Left renal pelvis (tissue), 4 donors: ENCODE results near the gene SORBS2. TPM values are rescaled to one million over a fixed set of nuclear protein-coding genes. Genes with fewer than 3 reads are reported as not detected.

Experiments
- DNase-seq, 4 donors: peaks; one replicate each; pipeline ENCODE4 v3.0.0-alpha.2; 2013; ENCODE audit warnings: low read depth in 4 of 4, low spot score in 3 of 4
- polyA plus RNA-seq, 4 donors: library from polyadenylated mRNA; unstranded; fragments of 120-200 nt; gene quantifications; one replicate each; pipeline ENCODE4 v1.2.1, GENCODE V29; 2013; ENCODE audit not compliant: insufficient read length in 4 of 4

The SORBS2 gene
- polyA plus RNA-seq, 4 donors = 23.3 to 73.3 (median 65.8) TPM

DNA sequence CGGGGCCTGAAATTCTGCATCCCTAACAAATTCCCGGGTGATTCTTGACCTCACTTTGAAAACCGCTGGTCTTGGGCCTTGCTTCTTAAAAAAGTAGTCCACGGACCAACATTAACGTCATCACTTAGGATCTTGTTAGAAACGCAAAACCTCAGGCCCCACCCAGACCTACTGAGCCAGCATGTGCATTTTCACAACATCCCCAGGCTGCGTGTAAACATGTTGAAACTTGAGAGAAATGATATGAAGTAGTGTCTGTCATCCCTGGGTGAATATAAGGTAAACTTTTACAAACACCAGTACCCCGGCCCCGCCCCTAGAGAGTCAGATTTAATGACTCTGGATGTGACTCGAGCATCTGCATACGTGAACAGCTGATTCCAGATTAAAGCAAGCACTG, 33.7 kb downstream of the SORBS2 start:
- DNase-seq = no peak

DNA sequence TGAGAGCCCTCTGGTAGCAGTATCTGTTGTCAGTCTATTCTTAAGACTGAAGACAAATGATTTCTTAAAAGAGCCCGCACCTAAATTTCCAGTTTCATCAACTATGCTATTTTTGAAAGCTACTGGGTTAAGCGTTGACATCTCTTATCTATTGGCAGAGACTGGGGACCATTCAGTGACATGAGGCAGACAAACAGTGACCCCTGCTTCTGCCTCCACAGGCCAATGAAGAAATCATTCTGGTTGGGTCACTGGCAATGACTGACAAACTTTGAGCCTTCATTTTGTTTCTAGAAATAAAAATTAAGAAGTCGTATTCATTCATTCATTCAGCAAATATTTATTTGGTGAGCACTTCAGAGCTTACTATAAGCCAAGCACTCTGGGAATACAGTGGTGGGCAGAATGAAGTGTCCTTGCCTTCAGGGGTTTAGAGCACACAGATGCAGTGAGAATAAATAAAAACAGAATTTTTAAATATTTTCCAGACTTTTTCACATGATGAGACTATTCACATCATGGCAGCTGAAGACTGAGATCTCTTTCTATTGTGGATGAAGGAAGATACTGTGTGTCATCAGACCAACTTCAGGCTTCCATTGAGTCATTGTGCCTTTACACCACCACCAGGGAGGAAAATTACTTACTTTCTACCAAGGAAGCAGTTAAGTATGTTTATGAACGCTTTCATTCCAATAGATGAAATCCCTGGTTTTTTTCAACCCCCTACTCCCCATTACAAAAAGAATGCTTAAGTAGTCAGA, 36.0 kb downstream of the SORBS2 start:
- DNase-seq = no peak

DNA sequence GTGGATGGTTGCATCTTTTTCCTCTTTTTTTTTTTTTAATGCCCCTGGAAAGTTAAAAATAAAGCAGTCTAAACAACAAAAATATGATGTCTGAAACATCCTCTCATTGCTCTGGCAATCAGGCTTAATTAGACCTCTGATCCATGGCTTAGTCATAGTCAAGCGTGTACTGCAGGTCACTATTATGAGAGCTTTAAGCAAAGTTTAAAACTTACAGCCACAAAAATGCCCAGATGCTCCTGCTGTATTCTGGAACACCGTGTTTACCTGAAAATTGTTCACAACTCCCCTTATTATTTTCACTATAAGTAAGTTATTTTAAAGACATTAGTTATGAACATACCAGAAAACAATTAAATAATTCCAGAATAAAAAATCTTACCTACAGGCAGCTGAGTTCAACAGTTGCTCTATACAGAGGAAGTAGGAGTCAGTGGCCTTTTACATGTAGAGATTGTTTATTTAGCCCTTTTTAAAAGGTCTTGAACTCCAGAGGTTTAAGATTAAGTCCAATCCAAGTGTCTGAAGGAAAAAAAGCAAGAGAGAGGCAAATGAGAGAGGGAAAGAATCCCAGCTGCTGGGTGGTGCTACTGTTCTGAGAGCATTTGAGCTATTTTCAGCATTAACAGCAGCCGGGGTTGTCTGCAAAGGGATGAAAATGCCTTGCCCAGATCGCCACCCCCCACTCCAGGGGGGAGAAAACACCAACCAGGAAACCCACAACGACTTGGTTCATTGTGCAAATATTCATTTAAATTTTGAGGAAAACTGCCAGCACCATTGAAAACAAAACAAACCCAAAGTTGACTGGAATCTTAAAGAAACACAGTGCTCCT, 36.9 kb downstream of the SORBS2 start:
- DNase-seq = no peak

DNA sequence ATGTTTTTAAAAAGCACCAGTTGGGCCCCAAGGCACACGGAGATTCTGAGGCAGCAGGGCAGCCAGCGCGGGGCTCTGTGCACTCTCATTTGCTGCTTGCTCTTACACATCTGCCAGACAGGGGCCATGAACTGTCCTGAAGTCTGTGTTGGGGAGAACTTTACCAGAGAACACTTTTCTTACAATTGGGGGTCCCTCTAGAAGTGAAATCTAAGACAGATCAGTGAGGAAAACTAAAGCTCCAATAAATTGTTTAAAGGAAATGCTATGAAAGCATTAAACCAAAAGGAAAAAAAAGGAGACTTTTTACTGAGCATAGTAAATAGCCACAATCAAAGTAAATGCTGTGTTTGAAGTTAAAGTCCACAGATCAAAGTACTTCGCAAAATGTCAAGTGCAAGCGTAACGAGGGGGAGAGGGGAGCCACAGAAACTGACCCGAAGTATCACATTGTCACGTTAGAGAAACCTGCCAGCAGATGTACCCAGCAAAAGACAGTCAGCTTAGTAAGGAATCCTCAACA, 37.8 kb downstream of the SORBS2 start:
- no peak for DNase-seq

DNA sequence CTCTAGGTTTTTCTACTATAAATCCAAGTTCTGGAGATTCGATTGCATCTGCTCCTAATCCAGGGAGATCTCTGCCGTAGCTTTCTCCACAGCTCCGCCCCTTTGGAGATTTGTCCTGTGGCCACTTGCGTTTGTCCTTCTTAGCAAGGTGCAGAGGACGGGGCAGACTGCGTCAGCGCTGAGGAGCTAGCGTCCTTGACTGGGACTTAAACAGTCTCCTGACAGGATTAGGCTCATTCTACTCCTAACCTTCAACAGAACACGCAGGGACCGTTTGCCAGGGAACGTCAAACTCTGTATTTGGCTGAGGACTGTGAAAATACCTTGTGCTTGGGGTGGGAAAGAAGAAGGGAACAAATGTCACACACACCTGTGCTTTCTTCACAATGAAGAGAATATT, 38.6 kb downstream of the SORBS2 start:
- no peak for DNase-seq

DNA sequence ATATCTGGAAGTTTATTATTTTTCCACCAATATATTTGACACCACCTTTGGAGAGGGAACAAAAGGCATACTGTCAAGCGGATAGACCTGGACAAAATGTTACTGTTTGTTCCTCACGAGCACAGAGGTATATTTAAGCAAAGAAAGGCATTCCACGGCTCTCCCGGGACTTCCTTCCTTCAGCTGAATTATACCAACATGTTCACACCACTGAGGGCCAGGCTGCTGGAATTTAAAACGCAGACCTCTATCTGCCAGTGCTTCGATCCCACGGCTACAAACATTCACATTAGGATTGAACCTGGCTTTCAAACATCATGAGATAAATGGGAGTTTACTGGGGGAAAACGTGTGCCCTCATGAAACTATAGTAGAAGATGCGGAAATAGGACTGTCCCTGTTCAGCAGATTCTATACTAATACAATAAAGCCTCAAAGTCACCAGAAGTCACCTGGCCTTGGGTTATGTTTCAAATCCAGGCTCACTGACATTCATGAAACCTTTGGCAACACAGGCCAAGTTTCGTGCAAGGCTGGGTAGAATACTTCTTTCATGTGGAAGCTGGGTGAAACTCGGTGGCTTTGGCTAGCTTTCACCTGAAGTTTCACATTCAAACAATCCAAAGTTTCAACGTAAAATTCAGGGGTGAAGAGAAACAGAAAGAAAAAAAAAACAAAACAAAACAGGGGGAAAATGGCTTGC, 39.5 kb downstream of the SORBS2 start:
- DNase-seq = no peak

DNA sequence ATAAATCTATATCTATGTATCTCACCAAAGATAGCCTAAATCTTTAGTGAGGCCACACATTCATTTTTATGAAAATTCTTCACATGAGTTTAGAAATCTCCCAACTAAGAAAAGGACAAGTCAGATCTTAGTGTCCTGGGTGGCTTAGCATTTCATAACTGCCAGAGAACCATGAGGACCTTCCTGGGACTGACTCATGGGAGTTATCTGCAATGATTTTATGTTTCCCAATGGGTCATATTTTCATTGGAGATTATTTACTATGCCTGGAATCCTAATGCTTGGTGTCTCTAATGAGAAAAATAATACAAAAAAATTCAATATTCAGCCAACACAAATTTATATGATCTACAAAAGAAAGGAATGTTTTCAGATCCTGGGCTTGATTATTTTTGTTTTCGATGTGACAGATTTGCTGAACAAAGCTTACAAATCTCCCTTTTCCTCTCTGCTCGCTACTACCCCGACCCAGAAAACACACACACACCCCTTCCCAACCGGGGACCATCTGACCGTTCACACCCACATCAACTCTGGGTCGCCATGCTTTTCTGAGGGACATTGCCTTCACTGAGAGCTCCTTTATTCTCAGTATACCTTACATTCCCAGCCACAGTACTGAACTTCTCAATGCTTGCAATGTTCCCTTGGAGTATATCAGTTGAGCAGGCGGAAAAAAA, 40.1 kb downstream of the SORBS2 start:
- no peak for DNase-seq

DNA sequence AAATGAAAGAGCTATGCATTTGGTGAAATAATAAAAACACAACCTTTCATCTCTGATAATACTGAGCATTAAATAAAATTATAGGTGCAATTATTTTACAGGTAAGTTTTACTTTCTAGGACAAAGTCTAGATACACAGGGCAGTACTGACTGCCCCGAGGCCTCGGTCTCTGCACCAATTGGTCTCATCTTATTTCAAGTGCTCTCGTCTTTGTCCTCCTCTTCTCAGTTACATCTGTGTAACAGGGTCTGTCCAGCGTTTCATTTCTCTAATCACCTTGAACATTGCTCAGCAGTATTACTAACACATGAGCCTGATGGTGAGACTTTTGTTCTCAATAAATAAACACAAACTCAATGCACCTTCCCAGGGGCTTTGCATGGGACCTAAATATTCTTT, 44.5 kb downstream of the SORBS2 start:
- no peak for DNase-seq

DNA sequence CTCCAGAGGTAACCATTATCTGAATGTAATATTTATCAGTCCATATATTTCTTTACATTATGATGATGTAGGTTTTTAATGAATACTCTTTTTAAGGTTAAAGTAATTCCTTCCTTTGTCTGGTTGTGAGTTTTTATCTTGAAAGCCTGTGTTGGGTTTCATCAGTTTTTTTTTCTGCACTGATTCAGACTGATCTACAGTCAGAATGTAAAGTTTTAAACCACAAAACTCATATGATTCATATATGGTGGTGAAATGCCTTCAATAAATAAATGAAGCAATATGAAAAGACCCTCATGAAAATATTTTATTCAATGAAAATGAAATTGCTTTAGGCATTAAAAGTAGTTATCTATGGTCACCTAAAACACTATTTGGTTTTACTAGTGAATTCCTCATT, 47.1 kb downstream of the SORBS2 start:
- no peak for DNase-seq

DNA sequence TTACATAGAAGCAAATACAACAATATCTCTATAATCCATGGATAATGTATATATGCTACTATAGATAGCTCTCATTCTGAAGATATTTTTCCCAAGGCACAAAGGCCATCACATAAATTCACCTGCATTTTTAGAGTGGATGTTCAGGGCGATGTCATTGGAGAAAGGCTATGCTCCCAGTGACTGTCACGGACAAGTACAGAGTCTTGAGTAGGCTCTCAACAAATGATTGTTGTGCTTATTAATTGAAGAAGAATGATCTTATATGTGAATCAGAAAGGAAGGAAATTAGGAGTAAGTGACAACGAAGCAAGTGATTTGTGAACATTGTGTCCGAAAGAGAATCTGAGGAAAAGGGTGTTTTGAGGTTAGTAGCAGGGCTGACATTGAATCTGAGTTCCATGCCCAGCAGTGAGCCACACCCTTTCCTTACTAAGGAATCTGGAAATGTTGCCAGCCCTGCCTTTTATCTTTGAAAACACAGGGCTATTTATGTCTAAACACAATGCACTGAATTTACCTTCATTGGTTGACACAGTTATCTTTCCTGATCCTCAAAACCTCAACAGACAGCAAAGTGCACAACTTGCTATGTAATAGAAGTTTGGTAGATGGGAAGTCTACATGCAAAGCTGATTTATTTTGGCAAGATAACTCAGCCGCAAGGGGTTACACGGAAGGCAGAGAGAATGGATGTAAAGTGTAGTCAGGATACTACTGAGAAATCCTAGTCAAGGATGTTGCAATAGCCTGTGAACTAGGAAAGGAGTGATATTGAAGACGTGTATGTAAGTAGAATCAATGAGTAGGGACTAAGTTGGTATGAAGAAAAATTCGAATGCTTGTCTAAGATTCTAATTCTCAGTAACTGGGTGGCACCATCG, 50.4 kb downstream of the SORBS2 start:
- no peak for DNase-seq

DNA sequence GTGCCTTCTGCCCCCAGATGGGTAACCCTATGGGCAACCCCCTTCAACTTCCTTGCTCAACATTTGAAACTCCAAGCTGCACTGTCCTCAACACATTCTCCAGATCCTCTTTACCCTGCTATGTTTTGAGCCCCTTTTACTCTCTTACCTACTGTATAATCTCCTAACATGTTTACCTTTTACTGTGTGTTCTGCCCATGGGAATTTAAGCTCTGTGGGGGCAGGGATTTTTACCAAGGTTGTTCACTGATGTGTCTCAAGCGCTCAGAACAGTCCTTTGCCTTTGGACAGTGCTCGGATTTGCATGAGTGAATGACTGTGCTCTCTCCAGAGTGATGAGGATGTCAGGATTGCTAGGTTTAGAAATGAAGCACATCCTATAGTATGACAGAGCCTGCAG, 53.2 kb downstream of the SORBS2 start:
- no peak for DNase-seq

DNA sequence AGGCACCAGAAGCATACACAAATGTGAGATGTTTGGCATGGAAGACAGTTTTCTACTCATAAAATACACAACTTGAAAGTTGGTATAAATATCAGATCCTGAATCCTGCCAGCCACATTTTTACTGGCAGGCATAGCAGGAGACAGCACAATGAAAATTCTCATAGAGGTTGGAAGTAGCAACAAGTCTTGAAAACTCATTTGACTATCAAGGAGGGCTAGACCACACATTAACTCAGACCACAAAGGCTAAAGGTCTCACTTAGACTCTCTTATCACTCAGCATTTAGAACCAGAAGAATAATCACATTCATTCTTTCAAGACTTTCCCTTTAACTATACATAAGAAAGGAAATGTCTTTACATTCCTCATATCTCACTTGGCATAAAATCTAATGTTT, 56.5 kb downstream of the SORBS2 start:
- no peak for DNase-seq

DNA sequence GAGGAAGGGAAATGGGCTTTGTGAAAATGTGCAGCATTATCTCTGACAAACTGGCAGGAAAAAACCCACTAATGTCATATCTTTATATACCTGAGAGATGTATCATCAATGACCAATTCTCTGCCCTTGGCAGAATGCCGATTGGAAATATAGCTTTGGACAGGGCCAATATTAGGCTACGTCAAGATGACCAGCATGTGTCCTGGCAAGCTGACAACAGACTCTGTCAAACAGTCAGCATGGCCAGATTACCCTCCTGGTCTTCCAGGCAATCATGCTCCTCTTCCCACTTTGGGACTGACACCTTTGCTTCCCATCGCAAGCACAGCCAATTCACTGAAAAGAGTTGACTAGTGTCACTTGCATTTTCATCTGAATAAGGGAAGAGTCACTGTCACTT, 57.0 kb downstream of the SORBS2 start:
- no peak for DNase-seq

DNA sequence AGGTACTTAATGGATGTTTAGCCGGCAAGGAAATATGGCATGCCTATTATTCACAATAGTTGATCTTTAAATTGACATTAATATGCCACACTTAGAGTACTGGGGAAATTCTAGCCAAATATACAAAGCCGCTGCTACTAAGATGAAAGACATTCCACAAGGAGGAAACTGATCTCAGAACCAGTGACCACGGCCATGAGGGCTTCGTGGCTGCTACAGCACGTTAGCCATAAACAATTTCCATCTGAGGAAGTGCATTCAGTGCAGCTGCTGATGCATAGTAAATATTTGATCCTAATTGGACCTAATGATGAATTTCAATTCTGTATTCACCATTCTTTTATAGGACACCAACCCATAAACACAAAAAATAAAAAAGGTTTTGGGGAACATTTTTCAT, 59.1 kb downstream of the SORBS2 start:
- DNase-seq = no peak

DNA sequence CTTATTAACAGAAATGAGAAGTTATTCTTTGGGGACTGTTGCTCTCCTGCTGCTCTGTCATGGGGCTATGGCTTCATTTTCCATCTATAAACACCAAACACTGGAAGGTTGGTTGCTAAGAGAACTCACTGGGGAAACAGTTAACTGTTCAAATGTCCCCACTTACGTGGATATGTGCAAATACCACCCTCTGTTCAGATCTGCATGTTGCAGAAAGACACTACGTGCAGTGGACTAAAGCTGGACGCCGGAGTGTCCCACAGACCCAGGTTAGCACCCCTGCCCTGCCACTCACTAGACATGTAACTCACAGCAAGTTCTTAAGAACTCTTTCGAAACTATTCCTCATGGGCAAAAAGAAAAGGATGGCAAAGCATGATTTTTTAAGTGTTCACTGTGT, 62.1 kb downstream of the SORBS2 start:
- no peak for DNase-seq

DNA sequence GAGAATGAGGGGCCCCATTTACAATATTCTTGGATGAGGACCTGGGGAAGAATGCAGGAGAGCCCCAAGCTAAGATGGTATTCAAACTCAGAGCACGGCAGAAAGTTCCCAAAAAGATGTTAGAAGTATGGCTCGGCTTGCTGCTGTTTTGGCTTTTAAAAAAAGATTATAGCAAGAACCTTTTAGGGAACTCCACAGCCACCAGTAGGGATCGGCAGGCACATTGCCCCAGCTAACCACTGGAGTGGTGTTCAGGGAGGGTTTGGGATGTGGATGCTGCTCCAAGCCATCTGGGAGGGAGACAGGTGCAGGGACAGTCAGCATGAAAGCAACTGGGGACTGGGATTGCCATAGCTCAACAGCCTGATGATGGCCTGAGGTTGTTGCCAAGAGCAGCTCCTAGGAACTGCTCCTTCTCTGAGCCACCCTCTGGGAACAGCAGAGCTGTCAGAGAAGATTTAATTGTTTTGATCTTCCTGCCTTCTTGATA, 63.0 kb downstream of the SORBS2 start:
- no peak for DNase-seq

DNA sequence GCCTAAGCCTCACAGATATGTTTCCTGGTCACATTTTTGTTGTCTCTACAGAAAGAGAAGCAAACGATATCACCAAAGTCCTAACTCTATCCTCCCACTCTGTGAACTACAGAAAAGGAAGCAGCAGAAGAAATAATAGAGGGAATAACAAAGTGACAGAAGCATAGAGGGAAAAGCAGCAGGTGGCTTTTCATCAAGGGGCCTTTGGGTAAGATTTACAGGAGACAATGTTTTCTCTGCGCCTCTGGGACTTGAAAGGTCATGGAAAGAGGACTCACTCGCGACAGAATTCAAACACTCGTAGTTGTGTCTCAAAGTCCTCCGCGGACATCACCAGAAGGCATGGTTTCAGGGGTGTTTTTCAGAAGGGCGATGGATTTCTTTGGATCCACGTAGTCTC, 66.1 kb downstream of the SORBS2 start:
- no peak for DNase-seq

DNA sequence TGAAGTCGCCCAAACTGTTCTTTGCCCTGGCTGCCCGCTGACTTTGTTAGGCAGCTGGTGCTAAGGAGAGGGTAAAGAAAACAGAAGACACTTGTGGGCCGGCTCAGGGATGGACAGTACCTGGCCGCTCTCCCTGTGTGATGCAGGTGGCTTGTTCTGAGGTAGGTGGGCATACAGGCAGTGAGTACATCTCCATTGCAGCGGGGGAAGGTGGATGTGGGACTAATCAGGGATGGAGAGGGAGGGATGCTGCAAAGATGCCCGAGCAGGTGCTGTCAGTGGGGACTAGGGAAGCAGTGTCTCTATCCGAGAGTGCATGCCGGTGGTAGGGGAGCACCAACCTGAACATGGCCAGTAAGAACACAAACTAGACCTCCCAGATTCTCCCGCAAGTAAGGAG, 67.0 kb downstream of the SORBS2 start:
- no peak for DNase-seq

DNA sequence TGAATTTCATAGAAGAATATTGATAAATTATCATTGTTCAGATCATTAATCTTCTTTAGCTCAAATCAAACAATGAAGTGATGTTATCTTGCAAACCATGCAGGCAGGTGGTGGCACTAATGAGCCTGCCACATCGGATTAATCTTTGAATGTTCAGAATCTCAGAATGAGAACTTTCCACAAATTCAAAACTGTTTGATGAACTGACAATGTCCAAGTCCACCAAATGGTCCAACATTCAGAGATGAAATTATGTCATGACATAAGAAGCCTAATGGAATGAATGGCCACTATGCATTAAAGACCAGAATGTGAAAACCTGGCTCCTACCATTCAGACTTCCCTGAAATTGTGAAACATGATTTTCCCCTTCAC, 67.5 kb downstream of the SORBS2 start:
- no peak for DNase-seq
